Cardiac muscle cell (in vitro differentiated cells and primary cell): ENCODE measurements around the gene KIAA1671. TPM values are rescaled to one million over a fixed set of nuclear protein-coding genes. Genes with fewer than 3 reads are reported as not detected.

Experiments used
- DNase-seq, 2 donors: peaks; one replicate each; pipeline versions ENCODE4 v3.0.0 to v3.0.0-alpha.2; 2010 to 2017; ENCODE audit warnings: low read depth in 1 of 2, low spot score in 1 of 2
- H3K27ac ChIP-seq: fragments of 200-600 bp; sonication (generic); 2 replicates; pipeline ENCODE4 v1.5.1; 2016
- H3K27me3 ChIP-seq: fragments of 200-600 bp; sonication (generic); 2 replicates; pipeline ENCODE4 v1.6.0; 2016; ENCODE audit warnings: control low read depth
- H3K36me3 ChIP-seq: fragments of 200-600 bp; sonication (generic); 2 replicates; pipeline ENCODE4 v1.5.1; 2016; ENCODE audit warnings: control low read depth
- H3K4me1 ChIP-seq: fragments of 200-600 bp; sonication (generic); 2 replicates; pipeline ENCODE4 v1.8.1; 2017; ENCODE audit warnings: low read depth, mild to moderate bottlenecking, mixed run types
- H3K4me3 ChIP-seq: fragments of 200-600 bp; sonication (generic); 2 replicates; pipeline ENCODE4 v1.5.1; 2016; ENCODE audit warnings: mild to moderate bottlenecking
- H3K9me3 ChIP-seq: fragments of 200-600 bp; sonication (generic); 2 replicates; pipeline ENCODE4 v1.5.1; 2017; ENCODE audit warnings: low read depth, mild to moderate bottlenecking, control low read depth
- CTCF ChIP-seq: IDR thresholded peaks from 2 replicates; pipeline ENCODE4 v1.5.1; 2012; ENCODE audit warnings: low read depth, mild to moderate bottlenecking, low read length
- polyA plus RNA-seq: library from polyadenylated mRNA; unstranded; fragments of >200 nt; fragmentation: Nextera tagmentation; extraction: Ambion mirVana; gene quantifications from 2 replicates; pipeline ENCODE4 v1.2.1, GENCODE V29; 2016
- total RNA-seq: library from RNA; depleted of rRNA; stranded (reverse); fragments of >200 nt; gene quantifications from 2 replicates; pipeline ENCODE4 v1.2.3, GENCODE V29; 2016

The KIAA1671 gene
- total and polyA plus RNA-seq, 2 experiments from 2014 or later, result 10.9 to 37.3 TPM

DNA sequence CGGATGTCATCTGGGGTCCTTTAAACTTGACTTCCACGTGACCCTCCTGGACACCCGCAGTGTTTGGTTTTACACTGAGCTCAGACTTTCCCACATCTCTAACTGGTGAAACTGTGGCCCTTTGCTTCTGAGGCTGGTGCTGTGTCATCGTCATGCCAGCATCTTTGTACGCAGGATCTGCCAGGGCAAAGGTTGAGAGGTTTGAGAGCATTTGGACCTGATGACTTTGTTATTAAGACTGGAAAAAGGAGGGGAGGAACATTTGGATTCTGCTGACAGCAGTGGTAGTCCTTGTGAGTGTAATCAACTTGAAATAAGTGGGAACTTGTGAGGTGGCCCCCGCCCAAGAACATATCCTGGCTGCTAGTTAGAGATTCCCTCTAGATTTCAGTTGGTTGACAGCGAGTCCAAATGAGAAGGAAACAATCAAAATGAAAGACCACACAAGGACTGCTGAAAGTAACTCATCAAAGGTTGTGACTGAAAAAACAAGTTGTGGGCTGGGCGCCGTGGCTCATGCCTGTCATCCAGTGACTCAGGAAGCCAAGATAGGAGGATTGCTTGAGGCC, 102.5 kb downstream of the KIAA1671 start:
- no peak overlapping the region for H3K4me3 ChIP-seq
- no peaks in the 10 kb centered on the region for H3K4me1 ChIP-seq
- no peak for DNase-seq
- H3K36me3 ChIP-seq, result peaks cover 4% of the 10 kb centered on the region
- no peak for TF ChIP-seq CTCF
- no peaks in the 10 kb centered on the region for H3K9me3 ChIP-seq
- no peaks in the 10 kb centered on the region for H3K27me3 ChIP-seq
- peak overlapping the region; percentile 47 for H3K27ac ChIP-seq

DNA sequence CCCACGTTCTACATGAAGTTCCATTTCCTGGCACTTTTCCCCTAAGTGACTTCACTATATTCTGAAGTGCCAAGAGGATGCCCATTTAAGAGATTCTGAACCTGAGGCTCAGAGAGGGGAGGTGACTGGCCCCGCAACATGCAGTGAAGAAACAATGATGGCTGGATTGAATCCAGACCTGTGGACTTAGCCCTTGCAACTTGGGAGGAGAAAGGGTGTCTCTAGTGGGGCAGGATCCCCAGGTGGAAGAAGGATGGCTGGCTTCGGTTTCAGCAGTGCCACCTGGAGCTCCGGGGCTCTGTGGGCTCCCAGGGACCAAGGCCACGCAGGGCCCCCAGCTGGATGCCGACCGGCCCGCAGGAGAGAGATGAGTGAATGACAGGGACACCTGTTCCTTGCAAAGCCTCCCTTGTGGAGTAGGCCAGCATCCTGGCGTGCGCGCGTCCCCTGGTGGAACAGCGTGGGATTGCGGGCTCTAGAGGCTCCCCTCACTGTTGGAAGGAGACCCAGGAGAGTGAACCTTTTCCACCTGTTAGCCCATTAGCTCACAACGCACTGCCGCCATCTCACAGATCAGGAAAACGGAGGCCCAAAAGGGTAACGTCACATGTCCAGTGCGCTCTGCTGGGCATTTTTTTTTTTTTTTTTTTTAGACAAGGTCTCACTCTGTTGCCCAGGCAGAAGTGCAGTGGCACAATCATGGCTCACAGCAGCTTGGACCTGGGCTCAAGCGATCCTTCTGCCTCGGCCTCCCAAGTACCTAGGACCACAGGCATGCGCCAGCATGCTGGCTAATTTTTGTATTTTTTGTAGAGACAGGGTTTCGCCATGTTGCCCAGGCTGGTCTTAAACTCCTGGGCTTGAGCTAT, 104.7 kb downstream of the KIAA1671 start:
- no peak overlapping the region for H3K27ac ChIP-seq
- H3K27me3 ChIP-seq, result no peaks in the 10 kb centered on the region
- H3K9me3 ChIP-seq, result no peaks in the 10 kb centered on the region
- no peak overlapping the region for H3K4me3 ChIP-seq
- no peaks in the 10 kb centered on the region for H3K4me1 ChIP-seq
- H3K36me3 ChIP-seq, result no peaks in the 10 kb centered on the region
- TF ChIP-seq CTCF, result peak; percentile 96
- peak; percentile 49 to 72 for DNase-seq

DNA sequence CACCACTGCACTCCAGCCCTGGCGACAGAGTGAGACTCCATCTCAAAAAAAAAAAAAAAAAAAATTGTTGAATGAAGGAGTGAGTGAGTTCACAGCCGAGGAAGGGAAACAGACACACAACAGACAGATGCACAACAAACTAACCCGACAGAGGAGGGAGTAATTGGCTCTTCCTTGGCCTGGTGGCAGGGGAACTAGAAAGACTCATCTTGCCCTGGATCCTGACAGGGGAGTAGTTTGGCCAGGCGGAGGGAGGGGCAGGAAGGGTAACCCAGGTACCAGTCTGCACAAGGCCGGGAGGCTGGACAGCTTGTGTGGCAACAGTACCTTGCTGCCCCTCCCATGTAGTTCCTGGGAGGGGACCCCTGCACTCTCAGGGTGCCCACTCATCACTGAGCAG, 106.9 kb downstream of the KIAA1671 start:
- H3K4me1 ChIP-seq, result no peaks in the 10 kb centered on the region
- H3K27ac ChIP-seq, result no peak overlapping the region
- no peaks in the 10 kb centered on the region for H3K36me3 ChIP-seq
- H3K27me3 ChIP-seq, result no peaks in the 10 kb centered on the region
- H3K9me3 ChIP-seq, result no peaks in the 10 kb centered on the region
- TF ChIP-seq CTCF, result no peak
- no peak for DNase-seq
- H3K4me3 ChIP-seq, result no peak overlapping the region

DNA sequence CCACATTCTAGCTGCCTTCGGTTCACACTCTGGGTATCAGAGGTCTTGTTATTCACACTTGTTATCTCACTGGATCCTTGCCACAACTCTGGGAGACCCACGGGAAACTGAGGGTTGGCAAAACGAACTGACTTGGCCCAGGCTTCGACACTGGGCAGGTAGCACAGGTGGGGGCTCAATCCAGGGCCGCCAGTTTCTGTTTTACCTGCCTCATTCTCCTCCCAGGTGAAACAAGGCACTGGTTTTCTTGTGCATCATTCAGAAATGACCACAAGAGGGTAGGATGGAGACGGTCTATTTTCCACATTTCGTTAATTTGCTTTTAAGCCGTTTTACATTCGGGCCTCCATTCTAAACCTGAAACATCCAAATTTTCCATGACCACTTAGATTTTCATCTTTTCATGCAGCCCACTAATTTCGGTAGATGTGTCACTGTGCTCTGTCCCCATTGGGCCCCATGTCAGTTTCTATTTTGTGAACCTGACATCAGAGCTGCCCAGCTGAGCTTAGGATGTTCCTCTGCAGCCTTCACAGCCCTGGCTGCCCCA, 108.1 kb downstream of the KIAA1671 start:
- Histone ChIP-seq H3K27ac (no peak overlapping the region), H3K27me3 (no peaks in the 10 kb centered on the region), H3K9me3 (no peaks in the 10 kb centered on the region), H3K4me3 (no peak overlapping the region), H3K36me3 (no peaks in the 10 kb centered on the region), H3K4me1 (no peaks in the 10 kb centered on the region)
- DNase-seq, result no peak
- TF ChIP-seq CTCF, result peak; percentile 21

- DNase-seq, result no peak
- Histone ChIP-seq H3K36me3 (no peaks in the 10 kb centered on the region), H3K27me3 (no peaks in the 10 kb centered on the region), H3K27ac (no peak overlapping the region), H3K4me3 (no peak overlapping the region), H3K4me1 (no peaks in the 10 kb centered on the region), H3K9me3 (no peaks in the 10 kb centered on the region)
- no peak for TF ChIP-seq CTCF
Measured at GRCh38 chr22:25061134-25061533, 108.6 kb downstream of the KIAA1671 start.
